Stimulated activated CD8-positive, alpha-beta memory T cell treated with anti-CD3 and anti-CD28 coated beads, Interleukin-15, amount 100 ng/mL, for 4 hours (primary cell): ENCODE results near the gene TPCN2.
A peak's percentile ranks its signal among the peaks of the same experiment; 100 is the strongest.

Experiments
- DNase-seq, 2 donors: peaks; one replicate each; pipeline ENCODE4 v3.0.0-alpha.2; 2020; ENCODE audit warnings: low read depth in 2 of 2

Gene TPCN2

GRCh38 chr11:69094111-69094914 is 45.6 kb downstream of the TPCN2 start:
- no peak for DNase-seq

- DNase-seq, result no peak
These were observed 46.2 kb downstream of the TPCN2 start for GRCh38 chr11:69094915-69095290.

GRCh38 chr11:69095300-69095699 is 46.6 kb downstream of the TPCN2 start:
- no peak for DNase-seq

- DNase-seq, result no peak
These were observed 47.7 kb downstream of the TPCN2 start for GRCh38 chr11:69096473-69096872.

GRCh38 chr11:69097263-69097662 is 48.5 kb downstream of the TPCN2 start:
- DNase-seq, result no peak

GRCh38 chr11:69099180-69099579 is 50.4 kb downstream of the TPCN2 start:
- DNase-seq, result no peak

- no peak for DNase-seq
These were observed 51.9 kb downstream of the TPCN2 start for GRCh38 chr11:69100454-69101114.

GRCh38 chr11:69101115-69101791 is 52.5 kb downstream of the TPCN2 start:
- peak; percentile 42 to 45 for DNase-seq

GRCh38 chr11:69101792-69102695 is 53.3 kb downstream of the TPCN2 start:
- no peak for DNase-seq

- no peak for DNase-seq
These were observed 54.2 kb downstream of the TPCN2 start for GRCh38 chr11:69102732-69103615.

GRCh38 chr11:69104212-69104855 is 55.6 kb downstream of the TPCN2 start:
- DNase-seq, result no peak

GRCh38 chr11:69104856-69105395 is 56.2 kb downstream of the TPCN2 start:
- DNase-seq, result no peak

- no peak for DNase-seq
These were observed 56.8 kb downstream of the TPCN2 start for GRCh38 chr11:69105461-69106030.

- DNase-seq, result no peak
These were observed 57.5 kb downstream of the TPCN2 start for GRCh38 chr11:69106031-69106811.

GRCh38 chr11:69107413-69107812 is 58.7 kb downstream of the TPCN2 start:
- DNase-seq, result no peak

GRCh38 chr11:69108030-69108429 is 59.3 kb downstream of the TPCN2 start:
- no peak for DNase-seq

- DNase-seq, result no peak
These were observed 59.8 kb downstream of the TPCN2 start for GRCh38 chr11:69108559-69108958.

GRCh38 chr11:69109101-69109500 is 60.4 kb downstream of the TPCN2 start:
- DNase-seq, result no peak

GRCh38 chr11:69110451-69110850 is 61.7 kb downstream of the TPCN2 start:
- no peak for DNase-seq
